Measurements from ENCODE around the gene RBPMS2.

DNA sequence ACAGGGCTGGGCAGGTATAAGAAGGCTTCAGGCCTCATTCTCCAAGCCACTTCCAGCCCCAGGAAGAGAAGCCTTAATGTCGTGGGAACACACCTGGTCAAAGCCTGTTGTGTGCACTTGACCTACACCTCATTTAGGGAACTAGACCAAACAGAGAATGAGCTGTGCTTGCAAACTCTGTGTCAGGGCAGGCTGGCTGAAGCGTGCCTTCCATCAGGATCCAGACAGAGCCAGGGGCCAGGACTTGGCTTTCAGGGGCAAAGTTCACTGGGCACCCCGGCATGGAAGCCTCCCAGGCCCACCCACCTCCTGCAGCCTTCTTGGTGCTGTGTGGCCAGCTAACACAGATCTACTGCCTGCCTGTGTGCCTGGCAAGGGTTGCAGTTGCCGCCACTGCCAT is 11.5 kb downstream of the RBPMS2 start:
- TF ChIP-seq JUND (IDR thresholded peaks at IDR 0.05) (no peak), RAD21 (IDR thresholded peaks at IDR 0.05; ENCODE audit: low read length) (no peak), MAX (IDR thresholded peaks at IDR 0.05; ENCODE audit: low read depth) (no peak), EZH2phosphoT487 (IDR thresholded peaks at IDR 0.05; ENCODE audit: borderline replicate concordance, low read depth) (no peak), RFX5 (IDR thresholded peaks at IDR 0.05; ENCODE audit: low read length) (no peak), MXI1 (IDR thresholded peaks at IDR 0.05; ENCODE audit: low read depth, low read length) (no peak), TEAD4 (IDR thresholded peaks at IDR 0.05; ENCODE audit: borderline replicate concordance, insufficient read depth) (no peak)
- TF ChIP-seq, protein P1, sequence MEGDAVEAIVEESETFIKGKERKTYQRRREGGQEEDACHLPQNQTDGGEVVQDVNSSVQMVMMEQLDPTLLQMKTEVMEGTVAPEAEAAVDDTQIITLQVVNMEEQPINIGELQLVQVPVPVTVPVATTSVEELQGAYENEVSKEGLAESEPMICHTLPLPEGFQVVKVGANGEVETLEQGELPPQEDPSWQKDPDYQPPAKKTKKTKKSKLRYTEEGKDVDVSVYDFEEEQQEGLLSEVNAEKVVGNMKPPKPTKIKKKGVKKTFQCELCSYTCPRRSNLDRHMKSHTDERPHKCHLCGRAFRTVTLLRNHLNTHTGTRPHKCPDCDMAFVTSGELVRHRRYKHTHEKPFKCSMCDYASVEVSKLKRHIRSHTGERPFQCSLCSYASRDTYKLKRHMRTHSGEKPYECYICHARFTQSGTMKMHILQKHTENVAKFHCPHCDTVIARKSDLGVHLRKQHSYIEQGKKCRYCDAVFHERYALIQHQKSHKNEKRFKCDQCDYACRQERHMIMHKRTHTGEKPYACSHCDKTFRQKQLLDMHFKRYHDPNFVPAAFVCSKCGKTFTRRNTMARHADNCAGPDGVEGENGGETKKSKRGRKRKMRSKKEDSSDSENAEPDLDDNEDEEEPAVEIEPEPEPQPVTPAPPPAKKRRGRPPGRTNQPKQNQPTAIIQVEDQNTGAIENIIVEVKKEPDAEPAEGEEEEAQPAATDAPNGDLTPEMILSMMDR (IDR thresholded peaks at IDR 0.05) = no peak
- TF ChIP-seq, protein P2, sequence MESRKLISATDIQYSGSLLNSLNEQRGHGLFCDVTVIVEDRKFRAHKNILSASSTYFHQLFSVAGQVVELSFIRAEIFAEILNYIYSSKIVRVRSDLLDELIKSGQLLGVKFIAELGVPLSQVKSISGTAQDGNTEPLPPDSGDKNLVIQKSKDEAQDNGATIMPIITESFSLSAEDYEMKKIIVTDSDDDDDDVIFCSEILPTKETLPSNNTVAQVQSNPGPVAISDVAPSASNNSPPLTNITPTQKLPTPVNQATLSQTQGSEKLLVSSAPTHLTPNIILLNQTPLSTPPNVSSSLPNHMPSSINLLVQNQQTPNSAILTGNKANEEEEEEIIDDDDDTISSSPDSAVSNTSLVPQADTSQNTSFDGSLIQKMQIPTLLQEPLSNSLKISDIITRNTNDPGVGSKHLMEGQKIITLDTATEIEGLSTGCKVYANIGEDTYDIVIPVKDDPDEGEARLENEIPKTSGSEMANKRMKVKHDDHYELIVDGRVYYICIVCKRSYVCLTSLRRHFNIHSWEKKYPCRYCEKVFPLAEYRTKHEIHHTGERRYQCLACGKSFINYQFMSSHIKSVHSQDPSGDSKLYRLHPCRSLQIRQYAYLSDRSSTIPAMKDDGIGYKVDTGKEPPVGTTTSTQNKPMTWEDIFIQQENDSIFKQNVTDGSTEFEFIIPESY (IDR thresholded peaks at IDR 0.05; ENCODE audit: borderline replicate concordance, low read depth) = no peak
